ENCODE results near the gene ERV3-1. TPM values are rescaled to one million over a fixed set of nuclear protein-coding genes. Genes with fewer than 3 reads are reported as not detected.

Gene ERV3-1
- total RNA-seq, 1 donor from 2014 or later: 6.8 TPM

Other genes with a start within 250 kb of the ERV3-1 start
- 5.1 TPM for gene ZNF138, start 212.3 kb downstream of the ERV3-1 start, total RNA-seq
- gene ZNF273, start 103.4 kb downstream of the ERV3-1 start, total RNA-seq: 1.1 TPM
- gene ZNF117, start 15.7 kb downstream of the ERV3-1 start, total RNA-seq: 3.2 TPM

Data from left ventricle myocardium inferior (tissue), 1 donor.